Stomach (tissue), 9 donors: ENCODE results near the gene SLC5A5. TPM values are rescaled to one million over a fixed set of nuclear protein-coding genes. Genes with fewer than 3 reads are reported as not detected.
A peak's percentile ranks its signal among the peaks of the same experiment; 100 is the strongest.

Experiments used
- DNase-seq, 2 donors: peaks; one replicate each; pipeline versions ENCODE4 v3.0.0 to v3.0.0-alpha.2; 2013 to 2019
- H3K27ac ChIP-seq, 5 donors: fragments of 200-600 bp in 4 of 5; sonication (generic) in 4 of 5; one replicate each; pipeline ENCODE4 v1.5.1; 2013 to 2019; ENCODE audit warnings: mild to moderate bottlenecking in 1 of 5, moderate library complexity in 1 of 5
- H3K27me3 ChIP-seq, 3 donors: fragments of 200-600 bp; sonication (generic); one replicate each; pipeline ENCODE4 v1.5.1; 2017 to 2019; ENCODE audit warnings: mixed run types in 1 of 3
- H3K36me3 ChIP-seq, 4 donors: fragments of 200-600 bp; sonication (generic); 1 replicate in 3 of 4; 2 replicates in 1 of 4; pipeline ENCODE4 v1.5.1; 2016 to 2019
- H3K4me1 ChIP-seq, 4 donors: fragments of 200-600 bp; sonication (generic); one replicate each; pipeline ENCODE4 v1.5.1; 2016 to 2019
- H3K4me3 ChIP-seq, 4 donors: fragments of 200-600 bp; sonication (generic) in 3 of 4; one replicate each; pipeline ENCODE4 v1.5.1; 2016 to 2019; ENCODE audit warnings: mild to moderate bottlenecking in 1 of 4
- H3K9me3 ChIP-seq, 4 donors: fragments of 200-600 bp; sonication (generic); one replicate each; pipeline ENCODE4 v1.5.1; 2016 to 2019
- CTCF ChIP-seq, 7 experiments: fragments of 450-650 bp in 4 of 7; fragments of 200-600 bp in 3 of 7; sonication (generic) in 3 of 7; IDR thresholded peaks; one replicate each; pipeline ENCODE4 v1.5.1; 2016 to 2019; ENCODE audit warnings: antibody characterized with exemption in 7 of 7, control low read depth in 2 of 7, mild to moderate bottlenecking in 1 of 7
- EP300 ChIP-seq: sonication (generic); formaldehyde crosslinking; IDR thresholded peaks from one replicate; pipeline ENCODE4 v1.6.1; 2017; ENCODE audit warnings: antibody characterized with exemption
- POLR2A ChIP-seq, 4 donors: fragments of 450-650 bp; IDR thresholded peaks; one replicate each; pipeline ENCODE4 v1.6.1; 2016; ENCODE audit warnings: antibody characterized with exemption in 4 of 4, control low read depth in 2 of 4, mild to moderate bottlenecking in 1 of 4, moderate library complexity in 1 of 4
- POLR2AphosphoS5 ChIP-seq, 3 donors: sonication (generic); formaldehyde crosslinking; IDR thresholded peaks; one replicate each; pipeline ENCODE4 v1.6.1; 2016; ENCODE audit warnings: antibody characterized with exemption in 3 of 3
- WGBS, 5 donors: extraction: QIAGEN DNeasy Blood & Tissue Kit in 3 of 5; methylation state at CpG; one replicate each; pipeline versions ENCODE4 v1.1.5 to v1.1.7; 2013 to 2018; 5-methylcytosine and 5-hydroxymethylcytosine counted together
- intact Hi-C: fragments of 100-400 bp; cut with DNase I; formaldehyde crosslinking; loops from one replicate; pipeline ENCODE4 v1.15.1; 2023; ENCODE audit warnings: low total_unique reads
- polyA plus RNA-seq, 3 donors: library from polyadenylated mRNA; stranded (reverse); fragments of 200-250 nt; gene quantifications; one replicate each; pipeline ENCODE4 v1.2.3, GENCODE V29; 2013
- total RNA-seq, 5 donors: library from RNA; depleted of rRNA; stranded (reverse); fragments of >200 nt; gene quantifications; one replicate each; pipeline versions ENCODE4 v1.1.0 to v1.2.3, GENCODE V29; 2014 to 2016
- donor health status: healthy with polysubstance abuse.
- donor health status: Bipolar disorder and iron deficiency.
- donor health status: healthy.

The SLC5A5 gene
- total and polyA plus RNA-seq, 8 donors = 1.3 to 116 (median 19.7) TPM; not detected in 1

GRCh38 chr19:17931532-17932191 lies 59.9 kb downstream of the SLC5A5 start:
- Histone ChIP-seq H3K27ac (peak overlapping the region in 1 of 5 donors; percentile 86), H3K4me3 (peak overlapping the region; percentile 70 to 87 (median 78)), H3K4me1 (peaks cover 21 to 29% (median 25%) of the 10 kb centered on the region in 4 donors), H3K9me3 (no peaks in the 10 kb centered on the region), H3K36me3 (peaks cover 0 to 12% (median 8%) of the 10 kb centered on the region in 4 donors), H3K27me3 (no peaks in the 10 kb centered on the region)
- WGBS, 5 donors = 25 to 33% (median 27%) methylated on average over 14 of the region's 14 CpGs
- no peak for TF ChIP-seq EP300
- no peak for TF ChIP-seq POLR2AphosphoS5 (IDR thresholded peaks at IDR 0.05)
- no peak for TF ChIP-seq POLR2A (IDR thresholded peaks at IDR 0.05)
- no peak for TF ChIP-seq CTCF (IDR thresholded peaks at IDR 0.05)
- DNase-seq = peak in 1 of 2 donors; percentile 60
- intact Hi-C loops = loop anchor here (5.0 kb wide), 1 partner anchor 59 kb away; the partner anchor contains the start of gene SLC5A5

GRCh38 chr19:17932485-17933338 lies 61.0 kb downstream of the SLC5A5 start, which contains the start of gene CCDC124:
Gene CCDC124 (plus strand): TSS chr19:17933015. CDS start chr19:17936421, 3,406 bp downstream.
- WGBS, 5 donors = 0 to 1% (median 0%) methylated on average over 51 to 64 of the region's 64 CpGs
- intact Hi-C loops = loop anchor here (5.0 kb wide), 1 partner anchor 60 kb away; the partner anchor contains the start of gene SLC5A5
- peak within 1 kb of the TSS; percentile 70 to 87 (median 78) for H3K4me3 ChIP-seq
- H3K27me3 ChIP-seq = no peaks in the 10 kb centered on the region
- TF ChIP-seq POLR2A (IDR thresholded peaks at IDR 0.05) (peak in 2 of 4 donors; percentile 79 to 83), CTCF (IDR thresholded peaks at IDR 0.05) (peak in 5 of 7 experiments; percentile 68 to 98 (median 91)), EP300 (no peak), POLR2AphosphoS5 (IDR thresholded peaks at IDR 0.05) (peak; percentile 52 to 96 (median 89))
- H3K27ac ChIP-seq = peak within 1 kb of the TSS; percentile 76 to 91 (median 86)
- DNase-seq = peak; percentile 94 to 97
- H3K9me3 ChIP-seq = no peaks in the 10 kb centered on the region
- H3K4me1 ChIP-seq = peaks cover 21 to 29% (median 25%) of the 10 kb centered on the region in 4 donors
- H3K36me3 ChIP-seq = peaks cover 5 to 22% (median 18%) of the 10 kb centered on the region in 4 donors

- Histone ChIP-seq H3K36me3 (peaks cover 5 to 28% (median 24%) of the 10 kb centered on the region in 4 donors), H3K4me3 (peak overlapping the region; percentile 70 to 87 (median 78)), H3K27ac (peak overlapping the region in 4 of 5 donors; percentile 85 to 91 (median 87)), H3K4me1 (peaks cover 21 to 36% (median 28%) of the 10 kb centered on the region in 4 donors), H3K27me3 (no peaks in the 10 kb centered on the region), H3K9me3 (no peaks in the 10 kb centered on the region)
- intact Hi-C loops = loop anchor here (5.0 kb wide), 1 partner anchor 61 kb away; the partner anchor contains the start of gene SLC5A5
- TF ChIP-seq CTCF (IDR thresholded peaks at IDR 0.05) (no peak), EP300 (no peak), POLR2AphosphoS5 (IDR thresholded peaks at IDR 0.05) (no peak), POLR2A (IDR thresholded peaks at IDR 0.05) (no peak)
- 15 to 19% (median 17%) methylated on average over 19 of the region's 19 CpGs for WGBS, 5 donors
- peak in 1 of 2 donors; percentile 33 for DNase-seq
Observed at GRCh38 chr19:17933414-17934129, 61.8 kb downstream of the SLC5A5 start.
